Brain (organoid and tissue), 1 donor: ENCODE measurements around the gene SANBR. TPM values are rescaled to one million over a fixed set of nuclear protein-coding genes. Genes with fewer than 3 reads are reported as not detected.

ENCODE experiments used
- polyA plus RNA-seq: library from polyadenylated mRNA; stranded (reverse); fragments of 350-450 nt; fragmentation: Illumina TruSeq; extraction: RNeasy Lipid Tissue Mini Kit (QIAGEN cat#74804); gene quantifications from one replicate; pipeline ENCODE4 v1.2.3, GENCODE V29; 2015; ENCODE audit warnings: low read depth, low replicate concordance; ENCODE audit not compliant: insufficient read depth

Gene SANBR
- polyA plus RNA-seq, 1 donor from 2014 or later, result 6.6 TPM

Other genes with a start within 250 kb of the SANBR start
- 0.39 TPM for gene REL, start 184.3 kb upstream of the SANBR start, polyA plus RNA-seq
- 7.2 TPM for gene PEX13, start 48.2 kb upstream of the SANBR start, polyA plus RNA-seq
- gene PUS10, start 47.6 kb upstream of the SANBR start, polyA plus RNA-seq, result 1.4 TPM
- gene C2orf74, start 96.3 kb downstream of the SANBR start, polyA plus RNA-seq, result 19.2 TPM